SK-N-SH treated with all-trans-retinoic acid at 6 μM for 48 hours (cell line): Measurements from ENCODE around the gene FOXJ2.
"Not testable (repeated sequence)": the region's sequence is repeated elsewhere in the genome, so short reads cannot be mapped to it uniquely, and the experiment has no call there.

Experiments used
- ATAC-seq: fragments of 200-7000 bp; cut with Tn5 transposase; 3 replicates; pipeline ENCODE4 v1.9.1; 2020; ENCODE audit warnings: mild to moderate bottlenecking, moderate library complexity
- BACH2 ChIP-seq: fragments of 250-450 bp; sonication (Bioruptor Pico); IDR thresholded peaks from 2 replicates; pipeline ENCODE4 v1.9.0; 2021; ENCODE audit warnings: mild to moderate bottlenecking, borderline replicate concordance
- CREB5 ChIP-seq: fragments of 250-450 bp; sonication (Bioruptor Pico); IDR thresholded peaks from 2 replicates; pipeline ENCODE4 v1.5.1; 2020; ENCODE audit warnings: low read depth, mild to moderate bottlenecking, moderate library complexity
- CSDC2 ChIP-seq: fragments of 250-450 bp; sonication (Bioruptor Pico); IDR thresholded peaks from 2 replicates; pipeline ENCODE4 v1.5.0; 2020; ENCODE audit warnings: mild to moderate bottlenecking, moderate library complexity
- CSRNP3 ChIP-seq: fragments of 250-450 bp; sonication (Bioruptor Pico); IDR thresholded peaks from 2 replicates; pipeline ENCODE4 v1.5.1; 2021; ENCODE audit warnings: mild to moderate bottlenecking, moderate library complexity
- ESRRG ChIP-seq: fragments of 250-450 bp; sonication (Bioruptor Pico); IDR thresholded peaks from 2 replicates; pipeline ENCODE4 v1.6.1; 2021; ENCODE audit warnings: mild to moderate bottlenecking
- GLIS3 ChIP-seq: fragments of 250-450 bp; sonication (Bioruptor Pico); IDR thresholded peaks from 2 replicates; pipeline ENCODE4 v1.5.0; 2020; ENCODE audit warnings: mild to moderate bottlenecking, moderate library complexity
- PPARA ChIP-seq: fragments of 250-450 bp; sonication (Bioruptor Pico); IDR thresholded peaks from 2 replicates; pipeline ENCODE4 v1.5.0; 2020; ENCODE audit warnings: mild to moderate bottlenecking, borderline replicate concordance
- SNAI2 ChIP-seq: fragments of 250-450 bp; sonication (Bioruptor Pico); IDR thresholded peaks from 2 replicates; pipeline ENCODE4 v1.5.0; 2020; ENCODE audit warnings: mild to moderate bottlenecking, moderate library complexity
- TCF4 ChIP-seq: fragments of 250-450 bp; sonication (Bioruptor Pico); IDR thresholded peaks from 2 replicates; pipeline ENCODE4 v1.8.0; 2021; ENCODE audit warnings: mild to moderate bottlenecking, moderate library complexity, borderline replicate concordance
- TOX ChIP-seq: fragments of 250-450 bp; sonication (Bioruptor Pico); IDR thresholded peaks from 2 replicates; pipeline ENCODE4 v1.8.0; 2021; ENCODE audit warnings: mild to moderate bottlenecking, moderate library complexity, borderline replicate concordance
- ZC3H10 ChIP-seq: fragments of 250-450 bp; sonication (Bioruptor Pico); IDR thresholded peaks from 2 replicates; pipeline ENCODE4 v1.5.1; 2021; ENCODE audit warnings: mild to moderate bottlenecking, moderate library complexity
- ZFP3 ChIP-seq: fragments of 250-450 bp; sonication (Bioruptor Pico); IDR thresholded peaks from 2 replicates; pipeline ENCODE4 v1.5.0; 2020; ENCODE audit warnings: mild to moderate bottlenecking, moderate library complexity
- ZFP30 ChIP-seq: fragments of 450-650 bp; formaldehyde crosslinking; IDR thresholded peaks from 2 replicates; pipeline ENCODE4 v1.5.0; 2022; ENCODE audit warnings: mild to moderate bottlenecking, moderate library complexity
- ZNF70 ChIP-seq: fragments of 450-650 bp; formaldehyde crosslinking; IDR thresholded peaks from 2 replicates; pipeline ENCODE4 v1.5.0; 2020; ENCODE audit warnings: mild to moderate bottlenecking, moderate library complexity
- TF ChIP-seq, protein P1 (sequence below): fragments of 250-450 bp; sonication (Bioruptor Pico); IDR thresholded peaks from 2 replicates; pipeline ENCODE4 v1.8.0; 2021; ENCODE audit warnings: low read depth, mild to moderate bottlenecking, moderate library complexity, borderline replicate concordance
- TF ChIP-seq, protein P2 (sequence below): fragments of 250-450 bp; sonication (Bioruptor Pico); IDR thresholded peaks from 2 replicates; pipeline ENCODE4 v1.5.0; 2020; ENCODE audit warnings: mild to moderate bottlenecking, moderate library complexity

The FOXJ2 gene

GRCh38 chr12:8088574-8088973 lies 56.1 kb downstream of the FOXJ2 start:
- no peak for ATAC-seq
- TF ChIP-seq TCF4 (CRISPR knock-in tag), result no peak
- no peak for TF ChIP-seq CSDC2
- no peak for TF ChIP-seq PPARA (CRISPR knock-in tag)
- TF ChIP-seq BACH2 (CRISPR knock-in tag), result no peak

DNA sequence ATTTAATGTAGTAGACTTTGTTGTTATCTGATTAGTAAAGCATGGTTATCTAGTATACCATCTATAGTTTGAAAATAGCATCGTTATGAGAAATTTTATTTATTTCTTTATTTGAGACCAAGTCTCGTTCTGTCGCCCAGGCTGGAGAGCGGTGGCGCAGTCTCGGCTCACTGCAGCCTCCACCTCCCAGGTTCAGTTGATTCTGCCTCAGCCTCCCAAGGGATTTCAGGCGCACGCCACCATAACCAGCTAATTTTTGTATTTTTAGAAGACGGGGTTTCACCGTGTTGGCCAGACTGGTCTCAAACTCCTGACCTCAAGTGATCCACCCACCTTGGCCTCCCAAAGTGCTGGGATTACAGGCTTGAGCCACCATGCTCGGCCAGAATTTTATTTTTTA lies 56.8 kb downstream of the FOXJ2 start:
- ATAC-seq, result not testable (repeated sequence)

- no peak for ATAC-seq
- no peak for TF ChIP-seq TCF4 (CRISPR knock-in tag)
- TF ChIP-seq BACH2 (CRISPR knock-in tag), result no peak
- TF ChIP-seq, protein P1, sequence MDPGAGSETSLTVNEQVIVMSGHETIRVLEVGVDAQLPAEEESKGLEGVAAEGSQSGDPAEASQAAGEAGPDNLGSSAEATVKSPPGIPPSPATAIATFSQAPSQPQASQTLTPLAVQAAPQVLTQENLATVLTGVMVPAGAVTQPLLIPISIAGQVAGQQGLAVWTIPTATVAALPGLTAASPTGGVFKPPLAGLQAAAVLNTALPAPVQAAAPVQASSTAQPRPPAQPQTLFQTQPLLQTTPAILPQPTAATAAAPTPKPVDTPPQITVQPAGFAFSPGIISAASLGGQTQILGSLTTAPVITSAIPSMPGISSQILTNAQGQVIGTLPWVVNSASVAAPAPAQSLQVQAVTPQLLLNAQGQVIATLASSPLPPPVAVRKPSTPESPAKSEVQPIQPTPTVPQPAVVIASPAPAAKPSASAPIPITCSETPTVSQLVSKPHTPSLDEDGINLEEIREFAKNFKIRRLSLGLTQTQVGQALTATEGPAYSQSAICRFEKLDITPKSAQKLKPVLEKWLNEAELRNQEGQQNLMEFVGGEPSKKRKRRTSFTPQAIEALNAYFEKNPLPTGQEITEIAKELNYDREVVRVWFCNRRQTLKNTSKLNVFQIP (CRISPR knock-in tag), result no peak
- TF ChIP-seq, protein P2, sequence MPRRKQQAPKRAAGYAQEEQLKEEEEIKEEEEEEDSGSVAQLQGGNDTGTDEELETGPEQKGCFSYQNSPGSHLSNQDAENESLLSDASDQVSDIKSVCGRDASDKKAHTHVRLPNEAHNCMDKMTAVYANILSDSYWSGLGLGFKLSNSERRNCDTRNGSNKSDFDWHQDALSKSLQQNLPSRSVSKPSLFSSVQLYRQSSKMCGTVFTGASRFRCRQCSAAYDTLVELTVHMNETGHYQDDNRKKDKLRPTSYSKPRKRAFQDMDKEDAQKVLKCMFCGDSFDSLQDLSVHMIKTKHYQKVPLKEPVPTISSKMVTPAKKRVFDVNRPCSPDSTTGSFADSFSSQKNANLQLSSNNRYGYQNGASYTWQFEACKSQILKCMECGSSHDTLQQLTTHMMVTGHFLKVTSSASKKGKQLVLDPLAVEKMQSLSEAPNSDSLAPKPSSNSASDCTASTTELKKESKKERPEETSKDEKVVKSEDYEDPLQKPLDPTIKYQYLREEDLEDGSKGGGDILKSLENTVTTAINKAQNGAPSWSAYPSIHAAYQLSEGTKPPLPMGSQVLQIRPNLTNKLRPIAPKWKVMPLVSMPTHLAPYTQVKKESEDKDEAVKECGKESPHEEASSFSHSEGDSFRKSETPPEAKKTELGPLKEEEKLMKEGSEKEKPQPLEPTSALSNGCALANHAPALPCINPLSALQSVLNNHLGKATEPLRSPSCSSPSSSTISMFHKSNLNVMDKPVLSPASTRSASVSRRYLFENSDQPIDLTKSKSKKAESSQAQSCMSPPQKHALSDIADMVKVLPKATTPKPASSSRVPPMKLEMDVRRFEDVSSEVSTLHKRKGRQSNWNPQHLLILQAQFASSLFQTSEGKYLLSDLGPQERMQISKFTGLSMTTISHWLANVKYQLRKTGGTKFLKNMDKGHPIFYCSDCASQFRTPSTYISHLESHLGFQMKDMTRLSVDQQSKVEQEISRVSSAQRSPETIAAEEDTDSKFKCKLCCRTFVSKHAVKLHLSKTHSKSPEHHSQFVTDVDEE (CRISPR knock-in tag), result no peak
- no peak for TF ChIP-seq GLIS3 (CRISPR knock-in tag)
- TF ChIP-seq SNAI2 (CRISPR knock-in tag), result no peak
- TF ChIP-seq CREB5 (CRISPR knock-in tag), result no peak
- no peak for TF ChIP-seq ESRRG (CRISPR knock-in tag)
- TF ChIP-seq ZFP30 (CRISPR knock-in tag), result no peak
- TF ChIP-seq CSRNP3 (CRISPR knock-in tag), result no peak
- TF ChIP-seq TOX (CRISPR knock-in tag), result no peak
- TF ChIP-seq, all 23 proteins: peak for 0
These were observed 57.2 kb downstream of the FOXJ2 start for GRCh38 chr12:8089716-8090115.

DNA sequence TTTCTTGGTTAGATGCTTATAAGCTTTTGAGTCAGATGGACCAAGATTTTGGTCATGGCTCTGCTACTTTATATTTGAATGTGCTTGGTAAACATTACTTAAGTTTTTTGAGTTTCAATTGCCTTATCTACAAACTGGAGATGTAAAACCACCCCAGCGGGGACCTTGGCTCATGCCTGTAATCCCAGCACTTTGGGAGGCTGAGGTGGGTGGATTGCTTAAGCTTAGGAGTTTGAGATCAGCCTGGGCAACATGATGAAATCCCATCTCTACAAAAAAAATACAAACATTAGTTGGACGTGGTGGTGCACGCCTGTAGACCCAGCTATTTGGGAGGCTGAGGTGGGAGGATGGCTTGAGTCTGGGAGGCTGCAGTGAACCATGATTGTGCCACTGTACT lies 60.8 kb downstream of the FOXJ2 start:
- no peak for ATAC-seq

More for the DNA sequence above, 60.8 kb downstream of the FOXJ2 start:
- TF ChIP-seq TCF4 (CRISPR knock-in tag), result no peak
- no peak for TF ChIP-seq CSRNP3 (CRISPR knock-in tag)
- no peak for TF ChIP-seq PPARA (CRISPR knock-in tag)
- TF ChIP-seq ZNF70 (CRISPR knock-in tag), result no peak
- no peak for TF ChIP-seq CREB5 (CRISPR knock-in tag)
- TF ChIP-seq ZFP3 (CRISPR knock-in tag), result no peak
- no peak for TF ChIP-seq ESRRG (CRISPR knock-in tag)
- no peak for TF ChIP-seq ZC3H10 (CRISPR knock-in tag)
